Adrenal gland (tissue), 12 donors: ENCODE measurements around the gene GPR173. TPM values are rescaled to one million over a fixed set of nuclear protein-coding genes. Genes with fewer than 3 reads are reported as not detected.
A peak's percentile ranks its signal among the peaks of the same experiment; 100 is the strongest.

Source experiments
- DNase-seq, 7 donors: peaks; one replicate each; pipeline ENCODE4 v3.0.0-alpha.2; 2019 to 2020
- H3K27ac ChIP-seq, 5 donors: fragments of 200-600 bp; sonication (generic) in 4 of 5; 1 replicate in 3 of 5; 2 replicates in 2 of 5; pipeline versions ENCODE4 v1.5.1 to v1.8.0; 2016 to 2020; ENCODE audit warnings: mild to moderate bottlenecking in 1 of 5
- H3K27me3 ChIP-seq: fragments of 200-600 bp; 2 replicates; pipeline ENCODE4 v1.8.0; 2021
- H3K36me3 ChIP-seq, 2 donors: fragments of 200-600 bp; replicated peaks in 1 of 2; 1 replicate in 1 of 2; 2 replicates in 1 of 2; pipeline versions ENCODE4 v1.5.1 to v1.8.0; 2018 to 2022
- H3K4me1 ChIP-seq, 2 donors: fragments of 200-600 bp; replicated peaks in 1 of 2; 1 replicate in 1 of 2; 2 replicates in 1 of 2; pipeline versions ENCODE4 v1.5.1 to v1.8.0; 2018 to 2021
- H3K4me3 ChIP-seq, 4 donors: fragments of 200-600 bp; sonication (generic) in 3 of 4; one replicate each; pipeline ENCODE4 v1.5.1; 2016 to 2018
- H3K9me3 ChIP-seq, 3 donors: fragments of 200-600 bp; sonication (generic) in 1 of 3; replicated peaks in 1 of 3; 1 replicate in 2 of 3; 2 replicates in 1 of 3; pipeline versions ENCODE4 v1.5.1 to v1.8.0; 2016 to 2021
- CTCF ChIP-seq, 6 experiments: fragments of 450-650 bp in 4 of 6; fragments of 200-600 bp in 2 of 6; sonication (generic) in 1 of 6; IDR thresholded peaks; 1 replicate in 5 of 6; 2 replicates in 1 of 6; pipeline versions ENCODE4 v1.5.1 to v1.8.0; 2016 to 2021; ENCODE audit warnings: antibody characterized with exemption in 6 of 6, mild to moderate bottlenecking in 2 of 6, moderate library complexity in 1 of 6
- POLR2A ChIP-seq, 2 donors: fragments of 450-650 bp; IDR thresholded peaks; one replicate each; pipeline ENCODE4 v1.6.1; 2017; ENCODE audit warnings: antibody characterized with exemption in 2 of 2, mild to moderate bottlenecking in 2 of 2, moderate library complexity in 1 of 2
- WGBS, 4 donors: extraction: QIAGEN DNeasy Blood & Tissue Kit in 2 of 4; methylation state at CpG; one replicate each; pipeline versions ENCODE4 v1.1.5 to v1.1.7; 2013 to 2017; 5-methylcytosine and 5-hydroxymethylcytosine counted together
- intact Hi-C, 2 donors: fragments of 100-400 bp; cut with DNase I; formaldehyde crosslinking; loops; one replicate each; pipeline versions ENCODE4 v1.14.1 to v1.15.0; 2022 to 2023
- polyA plus RNA-seq, 3 donors: library from polyadenylated mRNA; stranded (reverse); fragments of 200-250 nt in 2 of 3; fragments of 350-450 nt in 1 of 3; fragmentation: Illumina TruSeq in 1 of 3; extraction: RNeasy Lipid Tissue Mini Kit (QIAGEN cat#74804) in 1 of 3; gene quantifications; one replicate each; pipeline ENCODE4 v1.2.3, GENCODE V29; 2013 to 2014
- total RNA-seq, 9 donors: library from RNA; depleted of rRNA in 4 of 9; stranded (reverse); fragments of >200 nt in 4 of 9; fragments of 120-200 nt in 1 of 9; fragmentation: NEBNext Ultra II Directional in 1 of 9; extraction: Animal tissue kit (Norgen Biotek cat#: 25700) in 1 of 9; gene quantifications; one replicate each; pipeline versions ENCODE4 v1.1.0 to v1.2.4, GENCODE V29; 2013 to 2023
- donor health status: healthy with polysubstance abuse.
- donor health status: Bipolar disorder and iron deficiency.
- donor health status: DM: yes; HTN: yes; CAD: no.
- donor health status: DM: no; HTN: no; CAD: no.
- donor health status: DM: no; HTN: no; CAD: no.
- donor health status: DM: yes; HTN: yes; CAD: no.

The GPR173 gene
- total and polyA plus RNA-seq, 12 donors = 0.61 to 5.0 (median 2.3) TPM

- intact Hi-C loops = no loop called here
- Histone ChIP-seq H3K36me3 (no peaks in the 10 kb centered on the region), H3K27ac (peak overlapping the region; percentile 86 to 98 (median 90)), H3K27me3 (no peaks in the 10 kb centered on the region), H3K4me3 (peak overlapping the region in 2 of 4 donors; percentile 19 to 66), H3K9me3 (no peaks in the 10 kb centered on the region), H3K4me1 (peaks cover 0 to 9% of the 10 kb centered on the region in 2 donors)
- 1 to 36% (median 13%) methylated on average over 16 of the region's 16 CpGs for WGBS, 4 donors
- TF ChIP-seq POLR2A (IDR thresholded peaks at IDR 0.05) (no peak), CTCF (IDR thresholded peaks at IDR 0.05) (peak; percentile 35 to 71 (median 60))
- peak; percentile 76 to 90 (median 86) for DNase-seq
These were observed 44.6 kb downstream of the GPR173 start for GRCh38 chrX:53093177-53093655.

- Histone ChIP-seq H3K4me1 (peaks cover 0 to 8% of the 10 kb centered on the region in 2 donors), H3K27me3 (no peaks in the 10 kb centered on the region), H3K36me3 (no peaks in the 10 kb centered on the region), H3K4me3 (peak within 1 kb of the TSS; percentile 33 to 69 (median 52)), H3K27ac (peak within 1 kb of the TSS; percentile 88 to 98 (median 90)), H3K9me3 (no peaks in the 10 kb centered on the region)
- TF ChIP-seq POLR2A (IDR thresholded peaks at IDR 0.05) (peak; percentile 7 to 87), CTCF (IDR thresholded peaks at IDR 0.05) (no peak)
- intact Hi-C loops = no loop called here
- peak; percentile 86 to 96 (median 93) for DNase-seq
- 1 to 37% (median 28%) methylated on average over 31 to 67 of the region's 67 CpGs; no CpG with 5 or more reads in 1 of the 4 donors for whole genome bisulfite sequencing, 4 donors
These were observed 45.4 kb downstream of the GPR173 start, which contains the start of gene KANTR for GRCh38 chrX:53093748-53094581. Gene KANTR (plus strand): TSS chrX:53094142. CDS start chrX:53124273, 30,131 bp downstream.

GRCh38 chrX:53094582-53094905, 46.0 kb downstream of the GPR173 start:
- Histone ChIP-seq H3K4me1 (peaks cover 0 to 8% of the 10 kb centered on the region in 2 donors), H3K27me3 (no peaks in the 10 kb centered on the region), H3K9me3 (no peaks in the 10 kb centered on the region), H3K4me3 (peak overlapping the region; percentile 33 to 69 (median 52)), H3K36me3 (no peaks in the 10 kb centered on the region), H3K27ac (peak overlapping the region in 4 of 5 donors; percentile 88 to 97 (median 90))
- intact Hi-C loops = no loop called here
- no peak for TF ChIP-seq POLR2A (IDR thresholded peaks at IDR 0.05)
- no peak for TF ChIP-seq CTCF (IDR thresholded peaks at IDR 0.05)
- 0 to 31% (median 15%) methylated on average over 2 to 5 of the region's 5 CpGs for WGBS, 4 donors
- no peak for DNase-seq

- TF ChIP-seq POLR2A (IDR thresholded peaks at IDR 0.05) (no peak), CTCF (IDR thresholded peaks at IDR 0.05) (no peak)
- intact Hi-C loops = no loop called here
- no peaks in the 10 kb centered on the region for H3K9me3 ChIP-seq
- no peak for DNase-seq
- H3K4me3 ChIP-seq = no peak overlapping the region
- H3K4me1 ChIP-seq = peaks cover 0 to 8% of the 10 kb centered on the region in 2 donors
- no peaks in the 10 kb centered on the region for H3K36me3 ChIP-seq
- no peaks in the 10 kb centered on the region for H3K27me3 ChIP-seq
- no peak overlapping the region for H3K27ac ChIP-seq
- WGBS, 4 donors = 75 to 85% (median 77%) methylated on average over 3 of the region's 3 CpGs
These were observed 47.2 kb downstream of the GPR173 start for GRCh38 chrX:53095796-53096195.
